ENCODE data around the gene ARID5B. TPM values are rescaled to one million over a fixed set of nuclear protein-coding genes. Genes with fewer than 3 reads are reported as not detected.

ARID5B gene
- total RNA-seq, 1 donor from 2014 or later, result 76.8 TPM

- Mint-ChIP-seq H3K36me3 (ENCODE audit: low read depth) (peaks cover 79% of the 10 kb centered on the region), H3K27me3 (no peaks in the 10 kb centered on the region), H3K27ac (peak overlapping the region; percentile 41), H3K4me3 (no peak overlapping the region), H3K9me3 (peaks cover 2% of the 10 kb centered on the region), H3K4me1 (peaks cover 70% of the 10 kb centered on the region)
- intact Hi-C loops (cut with micrococcal nuclease), result no loop called here
- POLR2A ChIA-PET, result no interaction called here
- no peak for TF ChIP-seq CTCF (IDR thresholded peaks at IDR 0.05)
- DNase-seq (no peak), ATAC-seq (ENCODE audit: low read depth) (no peak)
- CTCF ChIA-PET, result interaction anchor here (1.0 to 1.2 kb wide), 2 partner anchors 37 to 169 kb away, joined by 3 read pairs; no protein-coding TSS in a partner anchor
These were observed 174.4 kb downstream of the ARID5B start for GRCh38 chr10:62075912-62076311.

- peaks cover 74% of the 10 kb centered on the region for H3K4me1 Mint-ChIP-seq
- peaks cover 74% of the 10 kb centered on the region for H3K36me3 Mint-ChIP-seq (ENCODE audit: low read depth)
- ATAC-seq (ENCODE audit: low read depth) (no peak), DNase-seq (no peak)
- TF ChIP-seq CTCF (IDR thresholded peaks at IDR 0.05), result no peak
- ChIA-PET POLR2A (interaction anchor here (0.6 to 1.5 kb wide), 3 partner anchors 27 to 177 kb away, joined by 3 to 6 read pairs (median 3); no protein-coding TSS in a partner anchor), CTCF (interaction anchor here (1.1 to 1.5 kb wide), 2 partner anchors 31 to 168 kb away, joined by 3 to 4 read pairs; no protein-coding TSS in a partner anchor)
- no peaks in the 10 kb centered on the region for H3K27me3 Mint-ChIP-seq
- peak overlapping the region; percentile 80 for H3K27ac Mint-ChIP-seq
- peaks cover 2% of the 10 kb centered on the region for H3K9me3 Mint-ChIP-seq
- intact Hi-C loops (cut with micrococcal nuclease), result no loop called here
- peak overlapping the region; percentile 24 for H3K4me3 Mint-ChIP-seq
These were observed 175.4 kb downstream of the ARID5B start for GRCh38 chr10:62076891-62077290.

DNA sequence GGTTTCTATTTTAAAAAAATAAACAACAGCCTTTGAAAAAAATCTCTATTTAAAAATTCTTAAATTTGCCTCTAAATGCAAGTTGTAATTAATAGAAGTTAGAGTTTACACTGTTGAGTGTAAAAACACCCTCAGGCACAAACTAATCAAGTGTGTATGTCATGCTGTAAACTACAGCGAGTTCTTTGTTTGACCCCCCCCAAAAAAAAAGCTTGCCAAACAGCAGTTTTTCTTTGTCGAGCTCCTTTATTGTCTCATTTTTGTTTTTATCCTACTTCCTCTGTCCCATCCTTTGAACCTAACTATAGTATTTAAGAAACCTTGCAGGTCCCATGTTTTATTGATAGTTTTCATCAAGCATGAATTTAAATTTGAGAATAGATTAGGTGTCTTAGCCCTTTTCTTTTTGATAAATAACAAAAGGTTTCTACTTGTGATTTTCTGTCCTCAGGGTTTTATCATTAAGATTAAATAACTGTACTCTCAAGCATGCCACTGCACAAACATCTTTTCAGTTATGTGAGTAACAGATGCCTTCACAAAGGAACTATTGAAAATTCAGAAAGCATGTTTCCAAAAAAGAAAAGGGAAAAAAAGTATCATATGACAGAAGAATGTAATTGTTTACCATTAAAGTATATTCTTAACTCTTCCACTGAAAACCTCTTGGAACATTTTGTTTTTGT is 176.0 kb downstream of the ARID5B start:
- Mint-ChIP-seq H3K4me1 (peaks cover 76% of the 10 kb centered on the region), H3K27ac (peak overlapping the region; percentile 79), H3K4me3 (peak overlapping the region; percentile 32), H3K27me3 (no peaks in the 10 kb centered on the region), H3K9me3 (peaks cover 2% of the 10 kb centered on the region), H3K36me3 (ENCODE audit: low read depth) (peaks cover 68% of the 10 kb centered on the region)
- ChIA-PET POLR2A (interaction anchor here (0.6 to 1.5 kb wide), 4 partner anchors 27 to 204 kb away, joined by 3 to 6 read pairs (median 4); no protein-coding TSS in a partner anchor), CTCF (interaction anchor here (1.1 to 1.5 kb wide), 2 partner anchors 31 to 168 kb away, joined by 3 to 4 read pairs; no protein-coding TSS in a partner anchor)
- DNase-seq (no peak), ATAC-seq (ENCODE audit: low read depth) (no peak)
- intact Hi-C loops (cut with micrococcal nuclease), result no loop called here
- no peak for TF ChIP-seq CTCF (IDR thresholded peaks at IDR 0.05)

- H3K9me3 Mint-ChIP-seq, result peaks cover 2% of the 10 kb centered on the region
- H3K27ac Mint-ChIP-seq, result peak overlapping the region; percentile 96
- H3K4me3 Mint-ChIP-seq, result peak overlapping the region; percentile 73
- H3K4me1 Mint-ChIP-seq, result peaks cover 90% of the 10 kb centered on the region
- ATAC-seq (ENCODE audit: low read depth) (peak; percentile 78), DNase-seq (no peak)
- ChIA-PET CTCF (interaction anchor here (0.6 to 2.0 kb wide), 9 partner anchors 26 to 448 kb away, joined by 3 to 8 read pairs (median 4); no protein-coding TSS in a partner anchor), POLR2A (interaction anchor here (0.5 to 5.5 kb wide), 26 partner anchors 9 to 1141 kb away, joined by 3 to 100 read pairs (median 8); partner anchors contain the start of gene ARID5B)
- intact Hi-C loops (cut with micrococcal nuclease), result loop anchor here (1.0 to 10.0 kb wide), 6 partner anchors 11 to 325 kb away; no protein-coding TSS in a partner anchor
- no peaks in the 10 kb centered on the region for H3K27me3 Mint-ChIP-seq
- no peak for TF ChIP-seq CTCF (IDR thresholded peaks at IDR 0.05)
- peaks cover 46% of the 10 kb centered on the region for H3K36me3 Mint-ChIP-seq (ENCODE audit: low read depth)
These were observed 178.5 kb downstream of the ARID5B start for GRCh38 chr10:62079885-62080559.

Data from activated B cell treated with CpG ODN at 0.5 μM for 24 hours (primary cell).